Airway epithelial cell (primary cell): ENCODE data around the gene KLHL20. TPM values are rescaled to one million over a fixed set of nuclear protein-coding genes. Genes with fewer than 3 reads are reported as not detected.

Experiments used
- total RNA-seq: library from RNA; depleted of rRNA; stranded (reverse); fragments of >200 nt; gene quantifications from 2 replicates; pipeline ENCODE4 v1.2.3, GENCODE V29; 2015

The KLHL20 gene, protein sequence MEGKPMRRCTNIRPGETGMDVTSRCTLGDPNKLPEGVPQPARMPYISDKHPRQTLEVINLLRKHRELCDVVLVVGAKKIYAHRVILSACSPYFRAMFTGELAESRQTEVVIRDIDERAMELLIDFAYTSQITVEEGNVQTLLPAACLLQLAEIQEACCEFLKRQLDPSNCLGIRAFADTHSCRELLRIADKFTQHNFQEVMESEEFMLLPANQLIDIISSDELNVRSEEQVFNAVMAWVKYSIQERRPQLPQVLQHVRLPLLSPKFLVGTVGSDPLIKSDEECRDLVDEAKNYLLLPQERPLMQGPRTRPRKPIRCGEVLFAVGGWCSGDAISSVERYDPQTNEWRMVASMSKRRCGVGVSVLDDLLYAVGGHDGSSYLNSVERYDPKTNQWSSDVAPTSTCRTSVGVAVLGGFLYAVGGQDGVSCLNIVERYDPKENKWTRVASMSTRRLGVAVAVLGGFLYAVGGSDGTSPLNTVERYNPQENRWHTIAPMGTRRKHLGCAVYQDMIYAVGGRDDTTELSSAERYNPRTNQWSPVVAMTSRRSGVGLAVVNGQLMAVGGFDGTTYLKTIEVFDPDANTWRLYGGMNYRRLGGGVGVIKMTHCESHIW
- total RNA-seq, result 18.3 and 21.1 TPM in 2 replicates

GRCh38 chr1:173714759-173715537 lies at the start of gene KLHL20:
Gene KLHL20, plus strand, starts transcription at chr1:173714981. Its CDS starts 1,063 bp downstream, at chr1:173716044.

DNA sequence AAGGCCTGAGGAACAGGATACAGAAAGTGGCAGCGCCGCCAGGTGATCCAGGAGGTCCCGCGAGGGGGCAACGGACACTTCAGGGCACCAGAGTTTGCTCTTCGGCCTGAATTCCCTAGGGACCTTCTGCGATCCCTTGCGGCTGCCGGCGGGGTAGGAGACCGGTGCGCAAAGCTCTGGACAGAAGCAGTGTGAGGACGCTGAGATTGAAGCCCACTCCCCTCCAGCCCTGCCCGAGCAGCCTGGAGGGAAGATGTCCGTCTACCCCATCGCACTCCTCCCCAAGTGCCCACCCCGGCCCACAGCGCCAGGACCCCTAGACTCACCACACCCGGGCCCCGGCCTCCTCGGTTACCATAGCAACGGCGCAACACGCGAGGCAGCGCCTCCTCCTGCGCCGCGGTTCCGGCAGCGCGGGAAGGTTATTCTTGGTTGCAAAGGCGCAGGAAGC lies 45.3 kb upstream of the KLHL20 start, which contains the start of gene ANKRD45:
Gene ANKRD45 (minus strand): TSS at position 361 of the 451 bp plus-strand sequence. CDS start 10,433 bp downstream, outside the sequence.

DNA sequence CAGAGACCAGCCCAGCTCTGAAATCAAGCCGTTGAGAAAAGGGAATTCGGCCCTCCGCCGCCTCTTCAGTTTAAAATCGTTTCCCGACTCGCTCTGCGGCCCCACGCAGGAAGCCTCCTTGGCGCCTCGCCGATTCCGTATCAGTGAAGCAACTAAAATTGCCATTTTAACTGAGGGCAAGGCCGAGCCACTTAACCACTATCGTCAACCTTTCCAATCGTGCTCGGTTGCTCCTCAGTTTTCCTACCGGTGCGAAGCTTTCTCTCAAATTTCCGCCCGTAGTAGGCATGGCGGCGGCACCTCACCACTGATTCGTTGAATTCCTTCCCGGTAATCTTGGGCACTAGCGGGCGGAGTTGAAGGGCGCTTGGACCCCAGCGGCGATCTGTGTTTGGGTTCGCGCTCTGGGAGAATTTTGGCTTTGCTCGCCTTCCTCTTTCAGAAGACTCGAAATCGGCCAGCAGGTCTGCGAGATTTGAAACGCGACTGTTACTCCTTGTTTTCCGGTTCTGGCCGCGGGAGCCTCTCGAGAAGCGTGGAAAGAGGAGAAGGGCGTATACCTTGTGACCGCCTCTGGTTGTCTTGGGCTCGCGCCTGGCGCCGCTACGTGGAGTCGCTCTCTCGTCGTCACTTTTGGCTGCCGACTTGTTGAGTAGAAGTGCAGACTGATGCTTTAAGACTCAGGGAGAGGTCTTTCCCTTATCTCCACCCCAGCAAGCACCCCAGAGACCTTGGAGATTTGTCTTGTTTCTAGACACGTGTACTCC lies 109.7 kb downstream of the KLHL20 start, which contains the start of the genes CENPL and DARS2:
Gene CENPL (minus strand): TSS at position 569 of the 767 bp plus-strand sequence. CDS start 13,584 bp downstream, outside the sequence.
Gene DARS2 (plus strand): TSS at position 359 of the 767 bp plus-strand sequence. CDS start 557 bp downstream, outside the sequence.

Other genes starting within 250 kb of the KLHL20 start
- 240 and 282 TPM in 2 replicates for gene PRDX6, start 237.6 kb upstream of the KLHL20 start, total RNA-seq
- gene SLC9C2, start 111.9 kb upstream of the KLHL20 start, total RNA-seq, result not detected in 2 replicates
- not detected in 2 replicates for gene TEX50, start 79.6 kb upstream of the KLHL20 start, total RNA-seq
- gene ANKRD45, start 45.1 kb upstream of the KLHL20 start, total RNA-seq, result 0.70 TPM in 1 of 2 replicates, not detected in the other
- gene DARS2, start 109.7 kb downstream of the KLHL20 start, total RNA-seq, result 20.6 and 26.8 TPM in 2 replicates
- 6.8 and 10.2 TPM in 2 replicates for gene CENPL, start 109.9 kb downstream of the KLHL20 start, total RNA-seq
- gene GAS5, start 153.0 kb downstream of the KLHL20 start, total RNA-seq, result 458 and 498 TPM in 2 replicates
- 0.88 and 1.8 TPM in 2 replicates for gene ZBTB37, start 153.4 kb downstream of the KLHL20 start, total RNA-seq
- not detected in 2 replicates for gene SERPINC1, start 202.3 kb downstream of the KLHL20 start, total RNA-seq